SU-DHL-6 (cell line): ENCODE measurements around the gene GRPEL1.

Source experiments
- EZH2phosphoT487 ChIP-seq: fragments of 200-600 bp; sonication (generic), shearing (Covaris generic); conservative IDR thresholded peaks from 2 replicates; pipeline ENCODE4 v1.6.1; 2018; ENCODE audit warnings: mild to moderate bottlenecking, antibody characterized with exemption, low read length, moderate library complexity, mixed read lengths
- TF ChIP-seq, protein P1 (sequence below): fragments of 200-600 bp; sonication (generic); IDR thresholded peaks from one replicate; pipeline ENCODE4 v1.5.1; 2017; ENCODE audit warnings: antibody characterized with exemption, mild to moderate bottlenecking, low read length, moderate library complexity; ENCODE audit not compliant: insufficient read depth, poor library complexity, severe bottlenecking

DNA sequence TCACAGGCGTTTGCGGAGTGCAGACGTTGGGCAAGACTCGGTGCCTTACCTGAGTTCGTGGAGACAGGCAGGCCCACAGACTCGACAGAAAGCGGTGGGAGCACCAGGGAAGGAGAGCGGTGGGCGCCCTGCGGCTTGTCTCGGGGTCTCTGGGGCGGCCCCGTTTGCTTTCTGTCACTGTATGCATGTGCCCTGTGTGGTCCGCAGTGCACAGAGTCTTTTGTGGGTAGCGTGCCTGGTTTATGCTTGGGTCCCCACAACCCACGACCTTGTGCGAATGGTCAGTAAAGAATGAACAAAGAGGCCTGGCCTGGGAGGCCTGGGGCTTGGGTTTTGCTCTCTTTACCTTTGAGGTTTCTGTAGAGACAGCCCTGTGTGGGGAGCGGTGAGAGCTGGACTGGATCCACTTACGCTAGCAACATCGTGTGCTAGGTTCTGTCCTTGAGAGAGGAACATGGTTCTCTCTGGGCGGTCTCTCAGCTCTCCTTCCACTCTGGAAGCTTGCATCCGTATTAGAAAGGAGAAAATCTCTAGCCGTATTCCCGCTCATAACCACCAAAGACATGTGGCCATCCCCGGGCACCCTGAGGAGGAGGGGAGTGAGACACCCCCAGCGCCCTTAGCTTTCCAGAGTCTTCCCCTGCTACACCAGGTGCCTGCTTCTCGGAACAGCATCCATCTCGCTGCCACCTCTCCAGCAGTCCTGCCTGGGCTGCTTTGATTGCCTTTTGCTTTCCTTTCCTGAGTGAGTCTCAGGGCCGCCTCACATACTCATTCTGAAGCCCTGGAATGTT, 23.5 kb downstream of the GRPEL1 start:
- TF ChIP-seq EZH2phosphoT487: no peak
- TF ChIP-seq, protein P1, sequence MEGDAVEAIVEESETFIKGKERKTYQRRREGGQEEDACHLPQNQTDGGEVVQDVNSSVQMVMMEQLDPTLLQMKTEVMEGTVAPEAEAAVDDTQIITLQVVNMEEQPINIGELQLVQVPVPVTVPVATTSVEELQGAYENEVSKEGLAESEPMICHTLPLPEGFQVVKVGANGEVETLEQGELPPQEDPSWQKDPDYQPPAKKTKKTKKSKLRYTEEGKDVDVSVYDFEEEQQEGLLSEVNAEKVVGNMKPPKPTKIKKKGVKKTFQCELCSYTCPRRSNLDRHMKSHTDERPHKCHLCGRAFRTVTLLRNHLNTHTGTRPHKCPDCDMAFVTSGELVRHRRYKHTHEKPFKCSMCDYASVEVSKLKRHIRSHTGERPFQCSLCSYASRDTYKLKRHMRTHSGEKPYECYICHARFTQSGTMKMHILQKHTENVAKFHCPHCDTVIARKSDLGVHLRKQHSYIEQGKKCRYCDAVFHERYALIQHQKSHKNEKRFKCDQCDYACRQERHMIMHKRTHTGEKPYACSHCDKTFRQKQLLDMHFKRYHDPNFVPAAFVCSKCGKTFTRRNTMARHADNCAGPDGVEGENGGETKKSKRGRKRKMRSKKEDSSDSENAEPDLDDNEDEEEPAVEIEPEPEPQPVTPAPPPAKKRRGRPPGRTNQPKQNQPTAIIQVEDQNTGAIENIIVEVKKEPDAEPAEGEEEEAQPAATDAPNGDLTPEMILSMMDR: no peak
